LoVo (cell line): Measurements from ENCODE around the gene CTNND2.

Source experiments
- DNase-seq: peaks from one replicate; pipeline ENCODE4 v3.0.0-alpha.2; 2016; ENCODE audit warnings: low spot score

Gene CTNND2

GRCh38 chr5:11520241-11520930, 383.9 kb downstream of the CTNND2 start:
- no peak for DNase-seq

- no peak for DNase-seq
Observed at GRCh38 chr5:11519236-11519635, 385.0 kb downstream of the CTNND2 start.

- no peak for DNase-seq
Observed at GRCh38 chr5:11518676-11519075, 385.6 kb downstream of the CTNND2 start.

- DNase-seq = no peak
Observed at GRCh38 chr5:11514705-11515432, 389.4 kb downstream of the CTNND2 start.

- no peak for DNase-seq
Observed at GRCh38 chr5:11511878-11512277, 392.4 kb downstream of the CTNND2 start.

GRCh38 chr5:11510889-11511288, 393.4 kb downstream of the CTNND2 start:
- DNase-seq = no peak

- no peak for DNase-seq
Observed at GRCh38 chr5:11509793-11510192, 394.5 kb downstream of the CTNND2 start.

GRCh38 chr5:11507156-11507910, 396.9 kb downstream of the CTNND2 start:
- no peak for DNase-seq

GRCh38 chr5:11504886-11505193, 399.4 kb downstream of the CTNND2 start:
- DNase-seq = no peak

GRCh38 chr5:11504065-11504885, 400.0 kb downstream of the CTNND2 start:
- no peak for DNase-seq

GRCh38 chr5:11502783-11503182, 401.5 kb downstream of the CTNND2 start:
- no peak for DNase-seq

GRCh38 chr5:11497651-11498050, 406.6 kb downstream of the CTNND2 start:
- no peak for DNase-seq

- no peak for DNase-seq
Observed at GRCh38 chr5:11496137-11496719, 408.0 kb downstream of the CTNND2 start.

GRCh38 chr5:11494340-11494739, 409.9 kb downstream of the CTNND2 start:
- DNase-seq = no peak

GRCh38 chr5:11491404-11492075, 412.7 kb downstream of the CTNND2 start:
- DNase-seq = no peak

GRCh38 chr5:11483630-11484029, 420.6 kb downstream of the CTNND2 start:
- no peak for DNase-seq

- DNase-seq = no peak
Observed at GRCh38 chr5:11482011-11482410, 422.2 kb downstream of the CTNND2 start.

- DNase-seq = no peak
Observed at GRCh38 chr5:11477786-11478185, 426.5 kb downstream of the CTNND2 start.

GRCh38 chr5:11476866-11477265, 427.4 kb downstream of the CTNND2 start:
- no peak for DNase-seq

- DNase-seq = no peak
Observed at GRCh38 chr5:11468334-11469039, 435.8 kb downstream of the CTNND2 start.

GRCh38 chr5:11467588-11467987, 436.7 kb downstream of the CTNND2 start:
- DNase-seq = no peak
